Peyer's patch (tissue), 4 donors: Measurements from ENCODE around the gene PTS. TPM values are rescaled to one million over a fixed set of nuclear protein-coding genes. Genes with fewer than 3 reads are reported as not detected.

Source experiments
- DNase-seq, 3 donors: peaks; one replicate each; pipeline ENCODE4 v3.0.0-alpha.2; 2017 to 2019
- H3K27ac ChIP-seq, 4 donors: fragments of 200-600 bp; sonication (generic); one replicate each; pipeline ENCODE4 v1.5.1; 2016 to 2019
- H3K27me3 ChIP-seq, 2 donors: fragments of 200-600 bp; sonication (generic); one replicate each; pipeline ENCODE4 v1.5.1; 2019
- H3K36me3 ChIP-seq, 3 donors: fragments of 200-600 bp; sonication (generic); one replicate each; pipeline ENCODE4 v1.5.1; 2016 to 2019
- H3K4me1 ChIP-seq, 4 donors: fragments of 200-600 bp; sonication (generic); one replicate each; pipeline ENCODE4 v1.5.1; 2016 to 2019
- H3K4me3 ChIP-seq, 4 donors: fragments of 200-600 bp; sonication (generic); 1 replicate in 3 of 4; 2 replicates in 1 of 4; pipeline ENCODE4 v1.5.1; 2016 to 2019; ENCODE audit warnings: mild to moderate bottlenecking in 1 of 4
- H3K9me3 ChIP-seq, 4 donors: fragments of 200-600 bp; sonication (generic); one replicate each; pipeline ENCODE4 v1.5.1; 2016 to 2019; ENCODE audit warnings: mild to moderate bottlenecking in 1 of 4
- CTCF ChIP-seq, 6 experiments: fragments of 450-650 bp in 4 of 6; fragments of 200-600 bp in 2 of 6; sonication (generic) in 1 of 6; IDR thresholded peaks; one replicate each; pipeline ENCODE4 v1.5.1; 2017 to 2019; ENCODE audit warnings: antibody characterized with exemption in 6 of 6, mild to moderate bottlenecking in 3 of 6, moderate library complexity in 1 of 6
- POLR2A ChIP-seq, 2 donors: fragments of 450-650 bp; IDR thresholded peaks; one replicate each; pipeline ENCODE4 v1.5.1; 2017; ENCODE audit warnings: antibody characterized with exemption in 2 of 2, mild to moderate bottlenecking in 2 of 2, moderate library complexity in 2 of 2
- total RNA-seq, 4 donors: library from RNA; depleted of rRNA; stranded (reverse); fragments of >200 nt; gene quantifications; one replicate each; pipeline ENCODE4 v1.1.0, GENCODE V29; 2016

PTS gene
- total RNA-seq, 4 donors from 2014 or later, result 15.7 to 34.3 (median 24.5) TPM

GRCh38 chr11:112223121-112223520 lies 3.1 kb upstream of the PTS start:
- Histone ChIP-seq H3K27me3 (no peaks in the 10 kb centered on the region), H3K4me3 (no peak overlapping the region), H3K4me1 (peaks cover 0 to 7% (median 4%) of the 10 kb centered on the region in 4 donors), H3K36me3 (no peaks in the 10 kb centered on the region), H3K27ac (no peak overlapping the region), H3K9me3 (no peaks in the 10 kb centered on the region)
- TF ChIP-seq CTCF (IDR thresholded peaks at IDR 0.05) (no peak), POLR2A (IDR thresholded peaks at IDR 0.05) (no peak)
- DNase-seq, result no peak

- Histone ChIP-seq H3K9me3 (no peaks in the 10 kb centered on the region), H3K27ac (no peak overlapping the region), H3K4me3 (no peak overlapping the region), H3K4me1 (peaks cover 0 to 7% (median 4%) of the 10 kb centered on the region in 4 donors), H3K36me3 (no peaks in the 10 kb centered on the region), H3K27me3 (no peaks in the 10 kb centered on the region)
- DNase-seq, result no peak
- TF ChIP-seq CTCF (IDR thresholded peaks at IDR 0.05), result no peak
- TF ChIP-seq POLR2A (IDR thresholded peaks at IDR 0.05), result no peak
These were observed 2.3 kb upstream of the PTS start for GRCh38 chr11:112223754-112224532.

GRCh38 chr11:112225753-112226061 lies 521 bp upstream of the PTS start:
- TF ChIP-seq POLR2A (IDR thresholded peaks at IDR 0.05) (no peak), CTCF (IDR thresholded peaks at IDR 0.05) (no peak)
- no peaks in the 10 kb centered on the region for H3K9me3 ChIP-seq
- peaks cover 0 to 7% (median 4%) of the 10 kb centered on the region in 4 donors for H3K4me1 ChIP-seq

GRCh38 chr11:112226831-112227401 lies 688 bp downstream of the PTS start:
- no peaks in the 10 kb centered on the region for H3K27me3 ChIP-seq

More at GRCh38 chr11:112225753-112226061, 521 bp upstream of the PTS start:
- Histone ChIP-seq H3K4me3 (peak overlapping the region; percentile 68 to 97 (median 79)), H3K36me3 (peaks cover 0 to 15% (median 0%) of the 10 kb centered on the region in 3 donors), H3K27me3 (no peaks in the 10 kb centered on the region), H3K27ac (peak overlapping the region; percentile 94 to 97 (median 96))
- DNase-seq, result peak in 2 of 3 donors; percentile 31 to 91

GRCh38 chr11:112227471-112227870 lies 1.2 kb downstream of the PTS start:
- peak overlapping the region in 2 of 4 donors; percentile 68 to 97 for H3K4me3 ChIP-seq
- H3K9me3 ChIP-seq, result no peaks in the 10 kb centered on the region
- no peaks in the 10 kb centered on the region for H3K27me3 ChIP-seq
- DNase-seq, result no peak
- TF ChIP-seq CTCF (IDR thresholded peaks at IDR 0.05), result no peak
- no peak for TF ChIP-seq POLR2A (IDR thresholded peaks at IDR 0.05)
- peak overlapping the region in 2 of 4 donors; percentile 95 to 96 for H3K27ac ChIP-seq
- peaks cover 0 to 15% (median 0%) of the 10 kb centered on the region in 3 donors for H3K36me3 ChIP-seq
- peaks cover 0 to 5% (median 2%) of the 10 kb centered on the region in 4 donors for H3K4me1 ChIP-seq

More at GRCh38 chr11:112226831-112227401, 688 bp downstream of the PTS start:
- H3K4me1 ChIP-seq, result peaks cover 0 to 5% (median 4%) of the 10 kb centered on the region in 4 donors
- no peak for DNase-seq
- H3K36me3 ChIP-seq, result peaks cover 0 to 15% (median 0%) of the 10 kb centered on the region in 3 donors
- H3K9me3 ChIP-seq, result no peaks in the 10 kb centered on the region
- peak overlapping the region; percentile 68 to 97 (median 79) for H3K4me3 ChIP-seq
- H3K27ac ChIP-seq, result peak overlapping the region; percentile 94 to 97 (median 96)
- TF ChIP-seq CTCF (IDR thresholded peaks at IDR 0.05) (no peak), POLR2A (IDR thresholded peaks at IDR 0.05) (no peak)
